ENCODE measurements around the gene PIK3CA.

Gene PIK3CA

DNA sequence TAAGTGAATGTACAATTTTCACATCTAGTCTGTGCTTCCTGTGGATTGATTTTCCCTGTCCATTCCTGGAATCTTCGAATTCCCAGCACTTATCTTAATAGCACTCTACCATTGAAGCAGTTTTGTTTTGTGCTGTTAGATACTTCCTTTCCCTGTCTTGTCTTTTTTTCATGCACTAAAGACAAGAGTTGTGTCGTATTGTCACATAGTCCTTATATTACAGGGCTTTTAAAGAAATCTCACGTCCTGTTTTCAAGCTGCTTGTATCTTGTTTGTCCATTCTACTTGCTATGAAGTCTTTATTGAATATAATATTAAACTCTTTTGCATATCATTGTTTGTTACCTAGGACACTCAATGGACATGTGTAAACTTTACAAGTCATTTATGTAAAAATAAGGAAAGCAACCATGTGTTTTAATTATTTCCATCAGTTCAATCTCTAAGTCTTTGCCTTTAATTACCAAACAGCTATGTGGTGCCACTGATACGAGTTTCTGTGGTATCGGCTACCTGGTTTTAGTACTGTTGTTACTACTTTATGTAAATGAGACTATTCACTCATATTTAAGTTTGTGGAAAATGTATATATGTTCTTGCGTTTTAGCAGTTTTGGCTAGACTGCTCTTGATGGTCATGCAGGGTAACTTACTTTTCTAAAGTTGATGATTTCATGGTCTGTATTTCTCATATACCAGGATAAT is 10.3 kb downstream of the PIK3CA start:
- DNase-seq: no peak

DNA sequence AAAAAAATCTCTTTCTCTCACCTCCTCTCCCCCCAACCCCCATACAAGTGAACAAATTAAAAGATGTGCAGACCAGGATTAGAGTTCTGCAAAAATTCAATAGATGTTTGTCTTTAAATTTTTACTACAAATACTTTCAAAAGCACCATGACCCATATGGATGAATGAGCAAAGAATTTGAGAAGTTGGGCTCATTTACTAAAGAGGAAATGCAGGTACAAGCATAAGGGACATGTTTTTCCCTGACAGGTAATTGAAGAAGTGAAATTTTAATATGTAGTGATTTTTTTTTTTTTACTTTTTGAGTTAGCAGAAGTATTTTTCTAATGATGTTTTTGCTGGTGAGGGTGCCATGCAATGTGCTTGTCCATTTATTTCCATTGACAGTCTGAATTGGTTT is 15.3 kb downstream of the PIK3CA start:
- DNase-seq: no peak

DNA sequence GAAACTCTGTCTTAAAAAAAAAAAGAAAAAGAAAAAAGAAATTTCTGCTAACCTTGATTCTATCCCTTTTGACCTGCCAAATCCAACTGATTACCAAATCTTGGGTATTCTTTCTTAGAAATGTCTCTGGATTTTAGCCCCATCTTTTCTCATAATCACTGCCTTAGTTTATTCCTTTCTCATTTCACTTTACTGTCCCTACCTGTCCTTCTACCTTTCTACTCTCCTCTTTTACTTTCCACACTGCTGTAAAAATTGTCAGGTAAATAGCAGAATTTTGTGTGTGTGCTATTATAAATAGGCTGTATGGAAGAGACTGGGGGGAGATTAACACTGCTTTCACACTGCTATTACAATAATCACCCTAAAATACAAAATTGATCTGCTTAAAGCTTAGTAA is 16.7 kb downstream of the PIK3CA start:
- no peak for DNase-seq

DNA sequence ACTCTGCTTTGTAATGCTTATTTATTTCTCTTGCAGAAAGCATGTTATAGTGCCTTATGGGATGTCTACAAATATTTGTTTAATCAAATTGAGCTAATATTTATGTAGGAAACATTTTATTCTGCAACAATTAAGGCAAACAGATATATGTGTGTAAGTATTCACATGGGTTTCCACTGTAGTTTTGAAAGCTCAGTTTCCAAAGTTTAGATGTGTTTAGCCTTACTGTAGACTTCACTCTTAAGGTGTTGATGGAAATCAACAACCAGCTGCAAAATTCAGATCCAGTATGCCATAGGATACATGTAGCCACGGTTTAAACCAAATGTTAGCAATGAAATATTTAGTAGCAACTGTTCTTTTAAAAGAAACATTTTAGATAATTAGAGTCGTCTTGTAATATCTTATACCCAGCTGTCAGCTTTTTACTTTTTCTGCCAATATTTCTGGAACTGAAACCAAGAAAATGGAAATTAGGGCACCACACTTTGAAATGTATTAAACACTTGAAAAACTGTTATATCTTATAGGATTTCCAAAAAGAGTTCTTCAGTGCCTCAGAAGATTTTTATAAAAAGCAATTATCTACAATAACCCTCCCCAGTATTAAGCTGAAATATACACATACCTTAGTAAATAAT is 18.5 kb downstream of the PIK3CA start:
- no peak for DNase-seq

DNA sequence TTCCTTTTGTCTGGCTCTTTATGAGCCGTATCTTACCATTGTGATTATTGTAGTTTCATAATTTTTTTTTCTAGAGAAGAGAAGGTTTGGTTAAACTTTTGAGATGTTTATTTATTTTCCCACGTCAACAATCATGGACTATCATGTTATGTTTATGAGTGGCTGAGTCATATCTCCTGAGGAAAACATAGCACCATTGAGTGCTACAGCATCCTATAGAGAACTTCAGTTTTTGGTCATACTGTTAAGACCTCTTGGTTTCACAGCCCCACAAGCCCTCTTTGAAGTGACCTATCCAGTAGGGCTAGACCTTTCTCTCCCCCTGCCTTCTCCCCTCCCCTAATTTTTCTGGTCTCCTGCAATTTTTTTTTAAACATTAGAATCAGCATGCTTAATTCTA is 20.8 kb downstream of the PIK3CA start:
- no peak for DNase-seq

DNA sequence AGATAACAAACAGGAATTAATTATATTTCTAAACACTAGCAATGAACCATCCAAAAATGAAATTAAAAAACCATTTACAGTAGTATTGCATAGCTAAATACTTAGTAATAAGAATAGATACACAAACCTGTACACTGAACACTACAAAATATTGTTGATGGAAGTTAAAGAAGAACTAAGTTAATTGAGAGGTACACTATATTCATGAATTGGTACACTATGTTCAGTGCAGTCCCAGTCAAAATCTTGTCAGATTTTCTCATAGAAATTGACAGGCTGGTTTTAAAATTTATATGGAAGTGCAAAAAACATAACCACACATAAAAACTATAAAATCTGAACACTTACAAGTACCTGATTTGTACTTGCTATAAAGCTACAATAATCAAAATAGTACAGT is 24.4 kb downstream of the PIK3CA start:
- no peak for DNase-seq

DNA sequence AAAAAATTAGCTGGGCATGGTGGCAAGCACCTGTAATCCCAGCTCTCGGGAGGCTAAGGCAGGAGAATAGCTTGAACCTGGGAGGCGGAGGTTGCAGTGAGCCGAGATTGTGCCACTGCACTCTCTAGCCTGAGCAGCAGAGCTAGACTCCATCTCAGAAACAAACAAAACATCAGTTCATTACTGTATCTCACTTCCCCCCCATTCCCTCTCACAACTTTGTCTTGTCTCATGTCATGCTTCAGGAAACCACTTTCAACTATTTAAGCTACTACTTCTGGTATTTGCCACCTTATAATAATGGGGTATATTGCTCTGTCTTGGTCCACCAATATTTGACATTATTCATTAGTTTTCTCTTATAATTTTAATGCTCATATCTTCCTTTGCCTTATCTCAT is 26.2 kb downstream of the PIK3CA start:
- DNase-seq: no peak

DNA sequence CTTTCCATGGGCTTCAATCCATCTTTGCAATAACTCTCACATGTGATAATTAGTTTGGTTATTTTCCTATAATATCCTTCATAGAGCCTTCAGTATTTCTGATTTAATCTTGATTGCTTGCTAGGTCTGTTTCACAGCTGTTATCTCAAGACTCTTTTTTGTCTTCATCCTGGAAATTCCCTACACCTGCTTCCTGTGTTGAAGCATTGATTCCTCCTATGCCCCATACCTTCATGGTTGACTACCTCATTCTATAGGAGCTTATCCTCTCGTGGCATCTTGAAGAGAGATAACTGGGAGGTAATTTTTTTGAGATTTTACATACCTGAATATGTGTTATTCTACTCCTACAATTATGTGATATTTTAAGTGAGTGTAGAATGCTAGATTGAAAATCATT is 26.7 kb downstream of the PIK3CA start:
- no peak for DNase-seq

DNA sequence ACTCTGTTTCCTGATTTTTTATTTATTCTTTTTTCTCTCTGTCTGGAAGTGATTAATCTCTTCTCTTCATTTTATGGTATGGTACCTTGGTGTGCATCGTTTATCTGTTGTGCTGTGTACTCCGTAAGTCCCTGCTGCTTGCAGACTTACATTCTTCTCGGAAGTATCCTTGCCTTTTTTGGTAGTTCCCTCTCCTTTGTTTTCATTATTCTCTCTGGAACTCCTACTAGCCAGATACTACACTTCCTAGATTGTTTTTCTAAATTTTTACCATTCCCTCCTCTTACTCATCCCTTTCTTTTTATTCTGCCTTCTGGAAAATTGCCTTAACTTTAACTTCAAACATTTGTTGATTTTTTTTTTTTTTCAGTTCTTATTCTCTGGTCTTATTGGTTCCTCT is 27.2 kb downstream of the PIK3CA start:
- DNase-seq: peak; percentile 26

DNA sequence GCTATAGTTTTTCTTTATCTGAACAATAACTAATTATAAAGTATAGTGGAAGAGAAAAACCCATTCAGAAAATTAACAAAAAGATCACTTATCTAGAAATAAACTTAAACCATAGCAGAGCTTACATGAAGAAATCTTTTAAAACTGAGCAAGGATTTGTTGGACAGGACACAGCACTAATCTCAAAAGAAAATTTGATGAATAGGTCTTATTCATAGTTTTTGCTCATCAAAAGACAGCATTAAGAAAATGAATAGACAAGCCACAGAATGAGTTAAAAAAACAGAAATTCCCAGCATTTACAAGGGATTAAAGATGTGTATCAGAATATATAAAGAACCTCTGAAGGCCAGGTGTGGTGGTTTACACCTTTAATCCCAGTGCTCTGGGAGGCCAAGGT is 29.5 kb downstream of the PIK3CA start:
- DNase-seq: no peak

DNA sequence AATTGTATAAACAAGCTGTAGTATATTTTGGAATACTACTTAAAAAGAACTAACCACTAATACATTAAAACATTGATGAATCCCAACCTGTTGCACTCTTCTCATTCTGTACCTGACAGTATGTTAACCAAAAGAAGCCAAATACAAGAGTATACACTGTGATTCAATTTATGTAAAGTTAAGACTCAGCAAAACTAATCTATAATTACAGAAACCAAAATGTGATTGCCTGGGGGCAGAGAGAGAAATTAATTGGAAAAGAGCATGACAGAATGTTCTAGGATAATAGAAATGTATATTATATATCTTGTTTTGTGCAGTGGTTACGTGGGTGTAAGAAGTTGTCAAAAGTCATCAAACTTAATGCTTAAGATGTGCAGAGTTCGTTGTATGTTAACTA is 31.1 kb downstream of the PIK3CA start:
- DNase-seq: no peak

DNA sequence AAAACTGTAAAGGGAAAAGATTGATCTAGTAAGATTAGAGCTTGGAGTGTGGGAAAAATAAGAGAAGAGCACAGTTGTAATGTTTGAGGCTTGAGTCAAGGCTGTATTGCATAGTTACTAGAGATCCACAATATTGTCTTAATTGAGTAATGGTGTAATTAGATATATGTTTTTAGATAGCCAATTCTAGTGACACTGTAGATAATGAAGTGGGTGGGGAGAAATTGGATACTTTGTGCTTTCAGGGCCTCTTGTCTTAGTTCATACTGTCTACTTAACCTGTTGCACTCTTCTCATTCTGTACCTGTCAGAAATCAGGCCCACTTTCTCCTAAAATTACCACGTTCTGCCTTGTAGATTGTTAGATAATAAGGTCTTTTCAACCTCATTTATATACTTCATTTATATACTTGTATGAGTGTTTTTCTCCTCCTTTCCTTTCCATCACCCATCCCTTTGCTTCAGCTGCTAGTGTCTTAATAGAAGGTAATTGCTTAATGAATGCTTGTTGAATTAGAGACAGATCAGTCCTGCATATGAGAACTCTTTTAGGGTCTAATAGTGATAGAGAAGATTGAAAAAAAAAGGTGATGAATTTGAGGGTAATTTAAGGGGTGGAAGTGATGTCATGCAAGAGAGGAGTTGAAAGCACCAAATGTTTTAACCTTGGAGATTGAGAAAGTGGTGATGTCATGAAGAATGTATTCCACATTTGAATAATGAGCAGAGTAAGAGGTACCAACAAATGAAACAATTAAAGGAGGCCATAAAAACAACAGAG is 32.0 kb downstream of the PIK3CA start:
- no peak for DNase-seq

DNA sequence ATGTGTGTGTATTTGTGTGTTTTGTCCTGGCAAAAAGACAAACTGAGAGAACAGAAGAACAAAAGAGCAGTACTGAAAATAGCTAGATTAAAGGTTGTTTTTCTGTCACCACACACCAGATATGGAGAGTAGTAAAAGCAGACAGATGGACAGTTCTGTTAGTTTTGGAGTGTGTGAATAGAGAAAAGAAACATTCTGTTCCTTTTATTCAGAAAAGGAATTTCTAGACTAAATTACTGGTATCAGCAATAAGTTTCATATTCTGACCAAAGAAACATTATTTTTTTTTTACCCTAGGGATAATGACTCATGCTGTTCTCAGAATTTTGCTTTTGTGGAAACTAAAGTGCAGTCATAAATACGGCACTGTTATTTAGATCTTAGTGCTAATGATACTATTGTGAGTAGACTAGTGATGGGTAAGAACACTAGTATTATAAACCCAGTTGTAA is 32.9 kb downstream of the PIK3CA start:
- no peak for DNase-seq

DNA sequence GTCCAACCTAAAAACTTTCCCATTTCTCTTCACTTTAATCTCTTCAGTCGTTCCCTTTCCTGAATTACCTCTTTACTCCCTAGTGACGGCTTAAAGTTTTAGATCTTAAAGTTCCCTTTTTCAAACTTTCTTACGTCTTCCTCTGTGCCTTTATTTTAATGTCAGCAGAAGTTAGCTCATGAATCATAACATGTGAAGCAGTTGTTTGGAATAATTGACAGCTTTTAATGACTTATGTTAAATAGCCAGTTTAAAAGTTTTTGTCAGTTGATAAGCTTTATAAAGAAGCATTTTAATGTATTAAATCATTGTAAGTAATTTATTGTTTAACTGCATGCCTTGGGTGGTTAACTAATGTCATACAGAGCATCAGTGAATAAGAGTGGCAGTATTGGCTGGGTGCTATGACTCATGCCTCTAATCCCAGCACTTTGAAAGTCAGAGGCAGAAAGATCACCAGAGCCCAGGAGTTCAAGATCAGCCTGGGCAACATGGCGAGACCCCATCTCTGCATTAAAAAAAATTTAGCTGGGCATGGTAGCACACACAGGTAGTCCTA is 33.9 kb downstream of the PIK3CA start:
- no peak for DNase-seq

DNA sequence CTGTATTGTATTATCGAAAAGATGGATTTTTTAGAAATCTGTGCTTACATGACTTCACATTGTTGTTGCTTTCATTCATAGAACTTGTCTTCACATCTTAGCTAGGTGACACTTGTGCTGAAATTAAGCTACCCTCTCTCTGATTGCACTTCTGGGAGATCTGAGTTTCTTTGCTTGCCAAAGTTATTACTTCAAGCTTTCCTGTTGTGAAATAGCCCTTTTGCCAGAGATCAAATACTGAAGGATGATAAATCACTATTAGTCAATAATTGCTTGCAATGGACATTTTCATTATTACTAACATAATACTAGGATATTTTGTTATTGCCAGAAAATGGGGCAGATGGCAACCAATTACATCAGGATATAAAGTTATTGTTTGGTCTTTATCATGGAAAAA is 34.7 kb downstream of the PIK3CA start:
- no peak for DNase-seq

DNA sequence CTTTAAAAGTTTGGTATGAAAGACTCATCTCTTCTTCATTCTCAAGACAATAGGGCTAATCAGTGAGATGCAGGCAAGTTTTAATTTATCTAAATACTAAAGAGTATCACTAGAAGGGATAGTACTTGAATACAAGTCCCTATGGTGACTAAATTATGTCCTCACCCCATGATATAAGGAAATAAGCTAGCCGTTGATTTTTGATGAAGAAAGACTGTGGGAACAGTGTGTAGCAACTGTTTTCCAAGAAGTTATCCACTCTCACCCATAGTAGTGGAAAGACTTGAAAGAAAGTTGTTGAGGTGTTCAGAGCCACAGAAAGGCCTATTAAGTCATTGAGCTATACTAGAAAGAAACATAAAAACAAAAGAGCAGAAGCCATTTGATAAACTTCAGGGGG is 36.7 kb downstream of the PIK3CA start:
- no peak for DNase-seq

DNA sequence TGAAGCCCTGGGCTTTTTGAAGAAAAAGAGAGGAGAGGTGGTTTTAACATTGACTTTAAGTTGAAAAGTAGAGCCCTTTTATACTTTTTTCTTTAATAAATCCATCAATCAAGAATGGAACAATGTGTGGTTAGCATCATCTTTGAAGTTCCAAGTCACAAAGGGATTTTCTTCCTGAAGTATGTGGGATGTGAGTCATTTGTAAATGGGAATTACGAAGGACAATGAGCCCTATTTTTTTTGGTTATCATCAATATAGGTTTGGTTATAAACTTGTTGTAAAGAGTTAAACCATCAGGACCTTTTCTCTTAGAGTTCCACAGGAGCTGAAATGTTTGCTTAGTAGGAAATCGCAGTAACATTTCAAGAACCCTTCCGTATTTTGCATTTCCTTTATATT is 38.3 kb downstream of the PIK3CA start:
- DNase-seq: no peak

DNA sequence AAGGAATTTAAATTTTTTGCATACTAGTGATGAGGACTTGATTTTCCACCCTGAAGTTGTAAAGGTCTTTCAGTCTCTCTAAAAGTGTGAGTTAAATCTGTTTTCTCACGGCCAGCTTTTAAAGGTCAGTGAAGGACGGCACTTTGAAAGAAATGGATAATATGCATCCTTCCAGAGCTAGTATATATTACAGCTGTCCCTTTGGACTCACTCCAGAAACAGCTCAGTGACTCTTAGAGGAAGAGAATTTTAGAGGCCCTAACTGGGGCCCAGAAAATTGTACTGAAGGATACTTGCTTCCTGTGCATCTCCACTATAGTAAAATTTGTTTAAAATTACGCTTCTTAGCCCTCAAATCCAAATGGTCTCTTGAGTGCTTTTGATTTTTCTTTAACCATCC is 41.6 kb downstream of the PIK3CA start:
- DNase-seq: no peak

DNA sequence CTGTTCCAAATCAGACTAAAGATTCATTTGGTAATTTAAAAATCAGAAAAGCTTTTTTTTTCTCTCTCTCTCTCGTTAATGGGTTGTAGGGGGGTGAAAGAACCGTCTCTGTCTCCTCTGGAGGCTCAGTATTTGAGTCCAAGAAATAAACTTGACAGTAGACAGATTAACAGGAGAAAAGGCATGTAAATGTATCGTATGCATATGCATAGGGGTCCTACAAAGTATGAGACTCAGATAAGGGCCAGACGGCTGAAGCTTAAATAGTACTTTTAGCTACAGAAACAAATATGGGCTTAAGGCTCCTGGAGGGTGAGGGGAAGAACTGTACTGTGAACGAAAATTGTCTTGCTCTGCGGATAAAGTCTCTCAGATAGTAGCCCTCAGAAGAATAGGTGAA is 42.4 kb downstream of the PIK3CA start:
- no peak for DNase-seq

DNA sequence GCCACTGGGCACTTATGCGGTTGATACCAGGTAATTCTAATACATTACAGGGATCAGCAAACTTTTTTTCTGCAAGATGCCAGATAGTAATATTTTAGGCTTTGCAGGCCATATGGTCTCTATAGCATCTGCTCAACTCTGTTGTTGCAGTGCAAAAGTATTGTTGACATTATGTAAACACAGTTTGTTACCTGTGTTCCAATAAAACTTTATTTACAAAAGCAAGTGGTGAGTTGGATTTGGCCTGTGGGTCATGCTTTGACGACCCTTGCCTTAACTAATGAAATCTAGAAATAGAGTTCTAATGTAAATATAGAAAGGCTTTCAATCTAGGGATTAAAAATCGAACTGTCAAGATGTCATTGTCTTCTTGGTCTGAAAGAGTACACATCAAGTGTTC is 44.4 kb downstream of the PIK3CA start:
- no peak for DNase-seq

DNA sequence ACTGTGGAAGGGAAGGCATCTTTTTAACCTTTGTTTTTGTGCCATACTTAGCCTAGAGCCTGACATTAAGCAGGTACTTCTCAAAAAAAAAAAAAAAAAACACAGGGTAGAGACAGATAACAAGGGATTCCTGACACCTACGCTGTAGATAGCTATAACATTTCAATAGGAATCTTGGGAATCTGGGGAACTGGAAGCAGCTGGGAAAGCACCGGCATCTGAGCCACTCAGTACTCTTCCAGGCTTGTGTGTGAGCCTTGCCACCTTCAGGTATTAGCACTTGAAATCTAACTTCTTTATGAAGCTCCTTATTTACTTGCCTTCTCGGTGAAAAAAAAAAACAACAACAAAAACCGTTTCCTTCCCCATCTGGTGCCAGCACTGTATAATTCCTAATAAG is 46.8 kb downstream of the PIK3CA start:
- peak; percentile 24 for DNase-seq

DNA sequence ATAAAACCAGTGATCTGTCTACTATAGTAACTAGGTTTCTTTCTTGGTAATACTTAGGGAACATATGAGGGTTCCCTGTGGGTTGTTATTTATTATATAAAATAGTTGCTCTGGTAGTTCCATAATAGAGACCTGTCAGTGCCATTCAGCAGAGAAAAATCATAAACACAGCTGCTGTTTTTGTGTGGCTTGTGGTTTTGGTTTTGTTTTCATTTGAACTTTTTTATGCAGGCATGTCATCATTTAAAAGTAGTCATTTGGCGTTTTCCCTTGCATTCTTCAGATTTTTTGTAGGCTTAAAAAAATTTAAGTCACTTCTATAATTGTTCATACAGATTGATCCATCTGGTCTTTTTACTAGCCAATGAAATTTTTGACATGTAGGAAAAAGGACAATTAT is 47.9 kb downstream of the PIK3CA start:
- DNase-seq: peak; percentile 73

DNA sequence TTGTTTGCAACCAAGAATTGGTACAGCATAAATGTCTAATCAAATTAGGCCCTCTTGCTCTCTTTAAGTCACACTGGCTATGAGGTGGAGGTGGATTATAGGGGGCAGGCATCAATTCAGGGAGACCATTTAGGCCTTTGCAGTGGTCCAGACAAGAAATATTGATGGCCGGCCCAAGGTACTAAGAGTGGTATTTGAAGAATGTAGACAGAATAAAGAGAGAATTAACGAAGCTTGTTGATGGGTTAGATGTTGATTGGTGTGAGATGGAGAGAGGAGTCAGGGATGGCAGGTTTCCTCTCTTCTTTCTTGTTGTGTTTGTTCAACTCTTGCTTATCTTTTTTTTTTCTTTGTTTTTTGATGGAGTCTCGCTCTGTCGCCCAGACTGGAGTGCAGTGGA is 48.5 kb downstream of the PIK3CA start:
- DNase-seq: no peak

DNA sequence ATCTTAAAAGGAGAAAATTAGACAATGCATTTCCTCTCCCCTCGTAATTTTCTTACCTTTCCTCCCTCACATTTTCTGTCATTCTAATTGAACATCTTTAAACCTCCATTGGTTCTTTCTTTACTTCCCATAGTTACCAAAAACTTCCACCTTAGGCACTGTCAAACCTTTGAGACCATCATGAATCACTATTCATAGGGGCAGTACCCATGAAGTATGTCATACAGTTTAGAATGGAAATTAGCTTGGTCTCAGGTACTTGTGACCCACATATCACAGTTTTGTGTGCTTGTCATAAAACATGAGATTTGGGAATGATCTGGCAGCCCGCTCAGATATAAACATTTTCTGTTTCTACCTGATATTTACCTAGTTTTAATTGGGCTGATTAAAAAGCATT is 52.6 kb downstream of the PIK3CA start:
- no peak for DNase-seq
